NCI-H510A treated with DMSO at 0.1 percent for 48 hours (cell line): Measurements from ENCODE around the gene KIF27.
A peak's percentile ranks its signal among the peaks of the same experiment; 100 is the strongest.
"Not testable (repeated sequence)": the region's sequence is repeated elsewhere in the genome, so short reads cannot be mapped to it uniquely, and the experiment has no call there.

ENCODE experiments used
- DNase-seq: peaks from one replicate; lab custom pipeline; 2025; lab: John Stamatoyannopoulos, UW

KIF27 gene

GRCh38 chr9:83932011-83932410 is 10.8 kb upstream of the KIF27 start:
- no peak for DNase-seq

GRCh38 chr9:83930881-83931280 is 9.6 kb upstream of the KIF27 start:
- DNase-seq, result no peak

DNA sequence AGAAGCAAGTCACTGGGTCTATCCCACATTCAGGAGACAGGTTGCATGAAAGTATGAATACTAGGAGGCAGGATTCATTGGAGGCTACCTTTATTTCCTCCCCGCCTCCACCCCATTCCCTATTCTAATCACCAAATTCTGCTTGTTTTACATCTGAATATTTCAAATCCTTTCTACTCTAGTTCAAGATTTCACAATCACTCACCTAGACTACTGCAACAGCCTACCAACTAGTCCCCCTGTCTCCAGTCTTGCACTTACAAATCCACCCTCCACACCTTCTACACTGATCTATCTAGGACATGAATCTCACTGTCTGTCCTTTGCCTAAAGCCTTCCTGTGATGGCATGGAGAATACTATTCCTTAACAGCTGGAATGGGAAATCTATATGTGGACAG is 6.4 kb upstream of the KIF27 start:
- no peak for DNase-seq

- peak; percentile 69 for DNase-seq
These were observed 734 bp downstream of the KIF27 start for GRCh38 chr9:83920469-83920926.

DNA sequence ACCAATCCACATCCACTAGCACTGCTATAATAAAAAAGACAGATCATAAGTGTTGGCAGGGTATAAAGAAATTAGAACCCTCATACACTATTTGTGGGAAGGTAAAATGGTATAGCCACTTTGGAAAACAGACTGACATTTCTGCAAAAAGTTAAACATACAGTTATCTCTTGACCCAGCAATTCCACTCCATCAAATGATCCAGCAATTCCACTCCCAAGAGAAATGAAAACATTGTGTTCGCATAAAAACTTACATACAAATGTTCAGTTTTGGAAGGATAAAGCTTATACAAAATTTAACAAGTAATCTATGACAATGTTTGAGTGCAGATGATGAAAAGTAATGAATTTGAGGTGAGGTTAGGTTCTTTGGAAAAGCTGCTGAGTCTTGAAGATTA is 2.1 kb downstream of the KIF27 start:
- no peak for DNase-seq

- peak; percentile 22 for DNase-seq
These were observed 9.0 kb downstream of the KIF27 start for GRCh38 chr9:83912194-83912593.

- no peak for DNase-seq
These were observed 15.1 kb downstream of the KIF27 start for GRCh38 chr9:83906144-83906543.

DNA sequence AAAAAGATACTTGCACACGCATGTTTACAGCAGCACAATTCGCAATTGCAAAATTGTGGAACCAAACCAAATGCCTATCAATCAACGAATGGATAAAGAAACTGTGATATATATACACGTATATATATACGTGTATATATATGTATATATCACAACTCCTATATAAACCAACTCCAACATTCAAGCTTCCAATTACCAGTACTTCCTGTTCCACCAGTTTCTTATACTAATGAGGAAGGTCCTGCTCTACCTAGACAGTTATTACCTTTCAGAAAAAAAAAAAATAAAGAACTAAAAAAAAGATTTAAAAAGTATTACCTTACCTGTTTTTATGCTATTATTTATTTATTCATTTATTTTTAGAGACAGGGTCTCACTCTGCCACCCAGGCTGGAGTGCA is 20.6 kb downstream of the KIF27 start:
- peak; percentile 1 for DNase-seq

DNA sequence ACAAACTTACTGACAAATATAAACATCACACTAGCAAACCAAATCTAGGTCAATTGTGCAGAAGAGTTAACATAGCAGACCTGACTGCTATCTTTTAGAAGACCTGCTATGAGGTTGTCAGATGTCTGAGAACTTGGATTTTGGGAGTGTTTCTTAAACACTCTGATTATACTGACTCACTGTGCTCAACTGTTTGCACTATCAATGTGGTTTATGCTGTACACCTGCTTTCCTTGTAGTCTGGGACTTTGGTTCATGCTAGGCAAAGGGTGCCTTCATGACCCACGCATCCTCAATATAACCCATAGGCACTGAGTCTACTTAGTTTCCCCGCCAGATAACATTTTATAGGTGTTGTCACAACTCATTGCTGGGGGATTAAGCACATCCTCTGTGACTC is 26.9 kb downstream of the KIF27 start:
- not testable (repeated sequence) for DNase-seq

GRCh38 chr9:83886498-83886897 is 34.7 kb downstream of the KIF27 start:
- DNase-seq, result not testable (repeated sequence)

GRCh38 chr9:83885559-83886240 is 35.5 kb downstream of the KIF27 start:
- not testable (repeated sequence) for DNase-seq

GRCh38 chr9:83881687-83882408 is 39.4 kb downstream of the KIF27 start:
- not testable (repeated sequence) for DNase-seq

- DNase-seq, result not testable (repeated sequence)
These were observed 45.7 kb downstream of the KIF27 start for GRCh38 chr9:83875559-83875958.

- DNase-seq, result not testable (repeated sequence)
These were observed 71.3 kb downstream of the KIF27 start for GRCh38 chr9:83849895-83850294.

GRCh38 chr9:83837070-83837643 is 84.1 kb downstream of the KIF27 start:
- not testable (repeated sequence) for DNase-seq

DNA sequence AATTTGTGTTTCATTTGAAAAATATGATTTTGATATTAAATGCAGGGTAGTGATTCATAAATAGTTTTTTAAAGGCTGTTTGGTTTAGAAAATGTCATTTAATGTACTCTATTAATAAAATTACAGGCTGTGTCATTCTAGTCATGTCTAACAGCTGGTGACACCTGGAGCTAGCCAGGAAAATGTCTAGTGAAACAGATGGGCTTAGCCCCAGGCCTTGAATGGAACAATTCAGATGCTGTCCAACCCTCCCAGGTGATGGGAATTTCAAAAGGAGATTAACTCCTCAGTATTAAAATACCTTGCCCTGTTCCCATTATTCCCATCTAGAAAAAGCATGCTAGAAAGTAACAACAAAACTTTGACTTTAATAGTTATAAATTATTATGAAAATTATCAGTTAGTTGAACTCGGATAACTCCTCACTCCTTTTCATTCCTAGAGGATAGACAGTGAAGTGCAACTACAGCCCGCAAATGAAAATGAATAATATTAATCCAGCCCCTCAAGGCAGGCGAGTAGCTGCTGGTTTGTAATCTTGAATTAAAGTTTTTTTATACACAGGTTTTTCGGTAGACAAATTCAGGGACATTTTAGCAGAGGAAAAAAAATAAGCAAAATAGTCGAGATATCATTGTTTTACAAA is 90.7 kb downstream of the KIF27 start:
- not testable (repeated sequence) for DNase-seq

DNA sequence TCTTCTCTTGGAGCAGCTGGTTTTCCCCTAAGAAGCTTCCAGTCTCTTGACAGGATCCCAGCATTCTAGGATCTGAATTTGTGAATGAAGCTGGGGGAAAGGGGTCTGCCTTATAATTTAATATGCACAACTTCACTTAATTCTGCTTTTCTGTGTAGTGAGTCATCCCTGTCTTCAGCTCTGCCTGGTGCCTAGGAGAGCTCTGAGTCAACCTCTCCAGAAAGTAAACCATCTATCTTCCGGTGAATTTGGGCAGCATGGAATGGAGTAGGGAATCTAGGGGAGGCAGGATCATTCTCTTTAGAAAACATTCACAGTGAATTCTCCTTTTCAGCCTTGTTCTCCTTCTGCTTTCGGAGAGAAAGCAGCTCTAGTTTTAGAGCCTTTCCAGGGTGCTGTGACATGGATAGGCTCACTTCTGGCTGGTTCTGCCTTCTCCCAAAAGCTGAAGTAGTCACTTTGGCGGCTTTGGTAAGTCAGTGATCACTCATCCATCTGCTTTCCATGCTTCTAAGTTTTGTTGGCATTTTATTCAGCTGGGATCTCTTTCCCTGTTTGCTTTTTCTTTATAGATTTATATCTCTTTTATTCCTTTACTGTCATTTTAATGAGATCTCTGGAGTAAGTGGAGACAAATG is 96.1 kb downstream of the KIF27 start:
- DNase-seq, result not testable (repeated sequence)

DNA sequence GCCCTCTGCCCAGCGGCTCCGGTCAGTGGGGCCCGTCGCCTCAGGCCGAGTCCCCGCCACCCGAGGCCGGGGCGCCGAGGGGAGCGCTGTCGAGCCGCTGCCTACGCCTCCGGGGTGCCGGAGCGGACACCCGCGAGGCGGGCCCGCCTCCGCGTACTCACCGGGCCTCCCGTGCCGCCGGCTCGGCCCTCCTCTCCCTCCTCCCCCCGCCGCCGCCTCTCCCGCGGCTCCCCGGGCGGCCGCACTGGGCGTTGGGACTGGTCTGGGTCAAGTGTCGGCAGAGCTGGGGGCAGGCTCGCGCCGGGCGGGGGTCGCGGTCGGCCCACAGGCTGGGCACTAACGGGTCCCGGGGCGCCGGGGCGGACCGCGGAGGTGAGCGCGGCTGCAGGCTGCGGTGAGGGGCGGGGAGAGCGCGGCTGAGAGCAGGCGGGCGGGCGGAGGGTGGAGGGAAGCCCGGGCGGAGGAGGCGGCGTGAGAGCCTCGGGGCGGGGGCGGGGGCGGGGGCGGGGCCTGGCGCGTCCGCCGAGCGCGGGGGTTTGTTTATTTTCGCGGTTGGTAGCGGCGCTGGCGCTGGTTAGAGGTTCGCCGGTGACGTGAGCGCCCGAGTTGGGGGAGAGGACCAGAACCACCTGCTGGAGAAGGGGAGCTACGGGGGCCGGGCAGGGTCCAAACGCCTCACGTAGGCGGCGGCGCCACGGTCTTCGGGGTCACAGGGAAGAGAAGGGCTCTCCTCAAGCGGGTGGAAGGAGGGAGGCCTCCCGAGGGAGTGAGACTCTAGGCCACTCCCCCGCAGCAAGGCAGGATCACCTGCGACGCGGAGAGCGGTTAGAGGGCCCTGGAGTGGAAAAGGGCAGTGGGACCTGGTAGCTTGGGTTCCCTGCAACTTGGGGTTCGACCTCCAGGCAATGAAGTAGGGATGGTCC is 103.6 kb downstream of the KIF27 start, which contains the start of gene GKAP1:
TSS of gene GKAP1 (minus strand) at position 414 of the 923 bp plus-strand sequence. CDS start 11,252 bp downstream, outside the sequence.
- peak; percentile 79 for DNase-seq

DNA sequence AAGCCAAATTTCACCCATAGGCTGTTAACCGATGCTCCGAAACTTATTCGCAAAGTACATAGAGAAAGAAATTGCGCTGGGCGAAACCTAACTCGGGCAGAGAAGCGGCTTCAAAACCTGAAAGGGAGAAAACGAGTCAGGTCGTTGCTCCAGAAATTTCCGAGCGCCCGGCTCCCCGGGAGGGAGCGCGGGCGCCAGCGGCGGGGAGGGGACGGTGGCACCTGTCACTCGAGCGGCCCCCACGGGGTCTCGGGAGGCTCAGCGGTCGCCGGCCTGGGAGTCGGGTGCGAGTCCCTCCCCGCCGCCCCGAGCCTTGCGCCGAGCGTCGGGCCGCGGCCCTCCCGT is 104.2 kb downstream of the KIF27 start:
- DNase-seq, result not testable (repeated sequence)

GRCh38 chr9:83815120-83815519 is 106.1 kb downstream of the KIF27 start:
- not testable (repeated sequence) for DNase-seq

DNA sequence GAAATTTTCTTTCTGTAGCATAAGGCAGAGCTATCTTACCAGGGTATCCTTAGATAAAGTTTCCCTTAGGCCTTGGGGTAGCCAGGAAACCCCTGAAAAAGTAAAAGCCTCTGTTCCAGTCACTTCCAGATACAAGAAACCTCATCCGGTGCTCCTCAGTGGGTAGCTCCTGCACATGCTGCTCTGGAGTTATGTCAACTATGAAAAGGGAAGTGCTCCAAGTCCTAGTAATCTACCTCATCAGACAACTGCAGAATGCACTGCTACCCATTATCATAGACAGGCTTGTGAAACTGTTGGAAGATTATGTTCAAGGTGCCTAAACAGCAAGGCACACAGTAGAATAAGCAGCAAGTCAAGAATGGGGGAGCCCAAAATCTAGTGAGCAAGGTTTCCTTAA is 112.0 kb downstream of the KIF27 start:
- not testable (repeated sequence) for DNase-seq
